ENCODE results near the gene TRIM24. TPM values are rescaled to one million over a fixed set of nuclear protein-coding genes. Genes with fewer than 3 reads are reported as not detected.
"Not testable (repeated sequence)": the region's sequence is repeated elsewhere in the genome, so short reads cannot be mapped to it uniquely, and the experiment has no call there.

The TRIM24 gene
- 13.9 and 21.0 TPM in 2 replicates for total RNA-seq (2014; rRNA removed; shearing (Covaris generic))

DNA sequence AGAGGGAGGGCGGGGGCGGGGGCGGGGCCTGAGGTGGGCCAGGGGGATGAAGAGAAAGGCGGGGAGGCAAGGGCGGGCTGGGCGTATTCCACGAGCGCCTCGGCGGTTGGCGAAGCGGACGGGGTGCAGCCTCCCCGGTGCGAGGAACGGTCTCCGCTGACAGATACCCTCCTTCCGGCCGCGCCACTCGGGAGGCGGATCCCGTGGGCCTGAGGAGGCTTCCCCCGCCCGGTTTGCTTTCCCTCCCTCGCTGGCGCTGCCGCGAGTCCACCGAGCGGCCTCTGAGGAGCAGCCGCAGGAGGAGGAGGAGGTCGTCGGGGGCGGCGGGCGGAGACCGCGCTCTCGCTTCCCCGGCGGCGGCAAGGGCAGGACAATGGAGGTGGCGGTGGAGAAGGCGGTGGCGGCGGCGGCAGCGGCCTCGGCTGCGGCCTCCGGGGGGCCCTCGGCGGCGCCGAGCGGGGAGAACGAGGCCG, at the start of gene TRIM24:
TRIM24 (plus strand) TSS at position 84 of the 473 bp plus-strand sequence; CDS start at position 374, 290 bp downstream.
- peak; percentile 94 for DNase-seq (ENCODE audit: low read depth)

GRCh38 chr7:138412077-138412476, 48.0 kb upstream of the TRIM24 start:
- not testable (repeated sequence) for DNase-seq (ENCODE audit: low read depth)

DNA sequence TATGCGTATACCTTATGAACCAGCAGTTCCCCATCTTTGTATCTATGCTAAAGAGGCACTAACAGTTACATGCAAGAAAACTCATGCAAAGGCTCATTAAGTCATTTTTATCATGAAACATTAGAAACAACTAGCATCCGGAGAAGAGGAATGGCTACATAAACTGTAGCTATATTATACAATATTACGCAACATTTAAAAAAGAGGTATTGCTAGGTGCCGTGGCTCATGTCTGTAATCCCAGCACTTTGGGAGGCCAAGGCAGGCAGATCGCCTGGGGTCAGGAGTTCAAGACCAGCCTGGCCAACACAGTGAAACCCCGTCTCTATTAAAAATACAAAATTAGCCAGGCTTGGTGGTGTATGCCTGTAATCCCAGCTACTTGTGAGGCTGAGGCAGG, 47.1 kb upstream of the TRIM24 start:
- DNase-seq (ENCODE audit: low read depth): not testable (repeated sequence)

GRCh38 chr7:138417078-138417700, 42.9 kb upstream of the TRIM24 start:
- no peak for DNase-seq (ENCODE audit: low read depth)

GRCh38 chr7:138417764-138418163, 42.3 kb upstream of the TRIM24 start:
- DNase-seq (ENCODE audit: low read depth): no peak

DNA sequence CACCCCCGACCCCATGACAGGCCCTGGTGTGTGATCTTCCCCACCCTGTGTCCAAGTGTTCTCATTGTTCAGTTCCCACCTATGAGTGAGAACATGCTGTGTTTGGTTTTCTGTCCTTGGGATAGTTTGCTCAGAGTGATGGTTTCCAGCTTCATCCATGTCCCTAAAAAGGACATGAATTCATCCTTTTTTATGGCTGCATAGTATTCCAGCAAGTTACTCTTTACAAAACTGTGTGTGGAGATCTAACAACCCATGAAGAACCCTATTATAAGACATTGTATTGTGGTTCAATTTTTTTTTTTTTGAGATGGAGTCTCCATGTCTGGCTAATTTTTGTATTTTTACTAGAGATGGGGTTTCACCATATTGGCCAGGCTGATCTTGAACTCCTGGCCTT, 41.7 kb upstream of the TRIM24 start:
- not testable (repeated sequence) for DNase-seq (ENCODE audit: low read depth)

- no peak for DNase-seq (ENCODE audit: low read depth)
Observed at GRCh38 chr7:138425026-138425425, 35.0 kb upstream of the TRIM24 start.

- DNase-seq (ENCODE audit: low read depth): no peak
Observed at GRCh38 chr7:138429577-138430250, 30.3 kb upstream of the TRIM24 start.

DNA sequence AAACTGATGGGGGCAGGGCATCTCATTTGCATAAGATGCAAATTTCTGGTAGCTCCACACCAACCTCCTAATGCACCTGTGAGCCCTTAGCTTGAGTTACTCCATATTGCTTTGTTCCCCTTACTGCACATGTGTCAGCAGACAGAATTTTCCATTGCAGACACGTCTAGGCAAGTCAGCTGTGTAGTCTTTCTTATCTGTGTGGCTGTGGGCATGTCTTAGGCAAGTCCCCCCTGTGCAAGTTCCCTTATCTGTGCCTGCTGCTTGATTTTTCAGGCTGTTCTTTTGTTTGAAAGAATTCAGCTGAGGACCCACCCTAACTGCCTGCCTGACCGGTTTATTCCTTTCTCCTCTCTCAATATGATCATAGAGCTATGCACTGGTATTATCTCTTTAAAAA, 28.5 kb upstream of the TRIM24 start:
- no peak for DNase-seq (ENCODE audit: low read depth)

- no peak for DNase-seq (ENCODE audit: low read depth)
Observed at GRCh38 chr7:138433583-138434443, 26.2 kb upstream of the TRIM24 start.

- no peak for DNase-seq (ENCODE audit: low read depth)
Observed at GRCh38 chr7:138434597-138435019, 25.5 kb upstream of the TRIM24 start.

DNA sequence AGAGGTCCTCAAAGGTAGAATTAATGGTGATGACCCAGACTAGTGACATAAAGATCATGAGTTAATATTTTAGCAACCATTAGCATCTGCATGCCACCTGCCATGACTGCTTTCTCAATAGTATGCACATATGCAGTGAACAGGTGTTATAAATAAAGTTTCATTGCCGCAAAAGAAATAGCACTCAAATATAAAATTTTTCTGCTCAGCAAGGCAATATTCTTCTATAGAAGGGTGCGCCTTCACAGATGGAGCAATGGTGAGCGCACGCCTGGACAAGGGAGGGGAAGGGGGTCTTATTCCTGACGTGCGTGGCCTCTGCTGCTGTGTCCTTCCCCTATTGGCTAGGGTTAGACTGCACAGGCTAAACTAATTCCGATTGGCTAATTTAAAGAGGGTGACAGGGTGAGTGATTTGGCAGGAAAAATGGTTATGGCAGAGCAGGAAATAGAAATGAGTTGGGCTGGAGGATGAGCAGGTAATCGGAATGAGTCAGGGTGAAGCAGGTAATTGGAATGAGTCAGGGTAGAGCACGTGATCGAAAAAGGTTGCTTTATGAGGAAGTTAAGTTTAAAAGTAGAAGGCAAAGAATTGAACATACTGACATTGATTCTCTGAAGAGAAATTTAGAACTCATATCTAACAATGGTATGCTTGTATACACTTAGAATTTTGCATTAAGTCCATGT, 24.7 kb upstream of the TRIM24 start:
- DNase-seq (ENCODE audit: low read depth): no peak

DNA sequence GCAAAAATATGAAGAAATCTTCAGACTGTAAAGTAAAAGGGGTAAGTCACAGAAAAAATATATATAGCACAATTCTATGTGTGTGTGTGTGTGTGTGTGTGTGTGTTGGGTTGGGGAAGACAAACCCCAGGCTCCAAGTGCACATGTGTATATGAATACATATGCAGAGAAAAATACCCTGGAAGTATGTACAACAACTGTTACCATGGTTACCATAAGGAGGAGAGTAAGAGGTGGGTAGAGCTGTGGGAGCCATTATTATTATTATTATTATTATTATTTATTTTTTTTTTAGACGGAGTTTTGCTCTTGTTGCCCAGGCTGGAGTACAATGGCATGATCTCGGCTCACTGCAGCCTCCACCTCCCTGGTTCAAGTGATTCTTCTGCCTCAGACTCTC, 23.7 kb upstream of the TRIM24 start:
- DNase-seq (ENCODE audit: low read depth): no peak

- no peak for DNase-seq (ENCODE audit: low read depth)
Observed at GRCh38 chr7:138440460-138440859, 19.6 kb upstream of the TRIM24 start.

DNA sequence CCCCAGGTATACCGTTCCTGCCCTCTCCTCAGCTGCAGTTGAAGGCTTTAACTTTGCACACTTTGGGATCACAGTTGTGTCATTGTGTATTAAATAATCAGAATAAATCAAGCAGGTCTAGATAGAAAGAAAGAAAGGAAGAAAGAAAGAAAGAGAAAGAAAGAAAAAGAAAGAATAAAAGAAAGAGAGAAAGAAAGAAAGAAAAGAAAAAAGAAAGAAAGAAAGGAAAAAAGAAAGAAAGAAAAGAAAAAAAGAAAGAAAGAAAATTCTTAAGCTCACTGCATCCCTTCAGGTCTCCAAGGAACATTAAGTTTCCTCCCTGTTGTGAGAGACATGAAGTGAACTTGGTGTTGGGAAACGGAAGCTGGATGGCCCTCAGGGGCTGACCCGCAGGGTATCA, 17.2 kb upstream of the TRIM24 start:
- no peak for DNase-seq (ENCODE audit: low read depth)

DNA sequence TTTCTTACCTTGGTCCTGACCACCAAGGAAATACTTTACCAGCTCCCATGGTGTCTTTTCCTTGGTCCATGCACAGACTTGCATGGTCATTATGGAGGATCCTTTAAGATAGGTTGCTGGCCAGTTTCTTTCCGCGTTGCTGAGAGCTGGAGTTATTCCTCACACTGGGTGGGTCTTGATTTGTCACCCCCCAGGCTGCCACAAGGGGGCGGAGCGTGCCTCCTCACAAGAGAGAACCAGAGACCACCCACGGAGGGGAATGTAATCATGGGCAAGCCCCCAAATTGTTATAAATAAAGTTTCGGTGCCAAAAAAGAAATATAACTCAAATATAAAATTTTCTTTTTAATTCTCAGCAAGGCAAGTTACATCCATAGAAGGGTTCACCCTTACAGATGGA, 10.5 kb upstream of the TRIM24 start:
- DNase-seq (ENCODE audit: low read depth): no peak

DNA sequence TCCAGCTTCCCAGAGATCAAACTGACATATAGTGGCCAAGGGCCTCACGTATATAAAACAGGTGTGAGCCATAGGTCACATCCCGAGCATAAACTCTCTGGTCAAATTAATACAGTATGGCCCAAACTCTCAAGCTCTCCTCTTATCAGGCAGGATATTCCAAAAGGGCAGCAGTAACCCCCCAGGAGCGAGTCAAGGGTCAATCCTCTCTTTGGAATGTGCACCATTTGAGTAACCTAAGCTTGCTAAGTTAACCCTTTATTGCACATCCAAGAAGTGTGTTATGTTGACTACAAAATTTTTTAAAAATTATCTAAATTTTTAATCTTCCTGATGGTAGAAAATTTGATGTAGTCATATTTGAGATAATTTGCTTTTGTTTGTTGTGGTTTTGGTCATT, 4.5 kb upstream of the TRIM24 start:
- no peak for DNase-seq (ENCODE audit: low read depth)

DNA sequence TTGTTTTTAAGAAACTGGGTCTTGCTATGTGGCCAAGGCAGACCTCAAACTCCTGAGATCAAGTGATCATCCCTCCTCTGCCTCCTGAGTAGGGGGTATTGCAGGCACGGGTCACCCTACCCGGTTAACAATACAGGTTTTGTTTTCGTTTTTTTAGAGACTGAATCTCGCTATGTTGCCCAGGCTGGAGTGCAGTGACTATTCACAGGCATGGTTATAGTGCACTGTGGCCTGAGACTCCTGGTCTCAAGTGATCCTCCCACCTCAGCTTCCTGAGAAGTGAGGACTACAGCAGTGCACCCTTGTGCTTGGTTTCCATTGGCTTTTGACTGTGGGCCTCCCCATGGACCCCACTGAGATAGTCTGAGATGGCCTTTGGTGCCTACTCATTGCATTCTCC, 3.8 kb upstream of the TRIM24 start:
- DNase-seq (ENCODE audit: low read depth): no peak

- DNase-seq (ENCODE audit: low read depth): no peak
Observed at GRCh38 chr7:138458576-138459412, 1.3 kb upstream of the TRIM24 start.

- DNase-seq (ENCODE audit: low read depth): peak; percentile 97
Observed at GRCh38 chr7:138459413-138460175, 465 bp upstream of the TRIM24 start.
